ENCODE data around the gene GPR146. TPM values are rescaled to one million over a fixed set of nuclear protein-coding genes. Genes with fewer than 3 reads are reported as not detected.

Gene GPR146
- total RNA-seq, 4 donors from 2014 or later = 13.6 to 27.9 (median 16.3) TPM

GRCh38 chr7:1081336-1081735, 37.0 kb downstream of the GPR146 start:
- no peak for TF ChIP-seq POLR2A (IDR thresholded peaks at IDR 0.05)
- TF ChIP-seq POLR2AphosphoS5 (IDR thresholded peaks at IDR 0.05) = no peak
- no peak for TF ChIP-seq CTCF (IDR thresholded peaks at IDR 0.05)
- TF ChIP-seq EP300 (IDR thresholded peaks at IDR 0.05) = no peak
- Histone ChIP-seq H3K27ac (no peak overlapping the region), H3K4me3 (no peak overlapping the region), H3K27me3 (no peaks in the 10 kb centered on the region), H3K9me3 (no peaks in the 10 kb centered on the region), H3K36me3 (no peaks in the 10 kb centered on the region), H3K4me1 (peaks cover 0 to 46% (median under 1%) of the 10 kb centered on the region in 3 donors)
- 63% methylated on average over 5 of the region's 20 CpGs; no CpG with 5 or more reads in 1 of the 2 donors for WGBS, 2 donors (ENCODE audit: low coverage in 1 of 2)
- ATAC-seq = no peak

- Histone ChIP-seq H3K4me3 (no peak overlapping the region), H3K27me3 (no peaks in the 10 kb centered on the region), H3K27ac (no peak overlapping the region), H3K36me3 (no peaks in the 10 kb centered on the region), H3K4me1 (peaks cover 0 to 46% (median 4%) of the 10 kb centered on the region in 3 donors), H3K9me3 (no peaks in the 10 kb centered on the region)
- WGBS, 2 donors (ENCODE audit: low coverage in 1 of 2) = 29% methylated on average over 9 of the region's 31 CpGs; no CpG with 5 or more reads in 1 of the 2 donors
- no peak for TF ChIP-seq POLR2AphosphoS5 (IDR thresholded peaks at IDR 0.05)
- no peak for TF ChIP-seq CTCF (IDR thresholded peaks at IDR 0.05)
- TF ChIP-seq POLR2A (IDR thresholded peaks at IDR 0.05) = no peak
- no peak for TF ChIP-seq EP300 (IDR thresholded peaks at IDR 0.05)
- no peak for ATAC-seq
Measured at GRCh38 chr7:1081931-1082401, 37.6 kb downstream of the GPR146 start.

GRCh38 chr7:1083729-1084657, 39.6 kb downstream of the GPR146 start:
- no peaks in the 10 kb centered on the region for H3K9me3 ChIP-seq
- no peak overlapping the region for H3K27ac ChIP-seq
- no peaks in the 10 kb centered on the region for H3K27me3 ChIP-seq
- 77 to 89% methylated on average over 5 to 7 of the region's 45 CpGs for WGBS, 2 donors (ENCODE audit: low coverage in 1 of 2)
- H3K4me3 ChIP-seq = no peak overlapping the region
- H3K4me1 ChIP-seq = peaks cover 0 to 62% (median 23%) of the 10 kb centered on the region in 3 donors
- ATAC-seq = no peak
- H3K36me3 ChIP-seq = no peaks in the 10 kb centered on the region
- TF ChIP-seq EP300 (IDR thresholded peaks at IDR 0.05) = no peak
- no peak for TF ChIP-seq POLR2A (IDR thresholded peaks at IDR 0.05)
- no peak for TF ChIP-seq POLR2AphosphoS5 (IDR thresholded peaks at IDR 0.05)
- TF ChIP-seq CTCF (IDR thresholded peaks at IDR 0.05) = no peak

- peaks cover 0 to 67% (median 23%) of the 10 kb centered on the region in 3 donors for H3K4me1 ChIP-seq
- H3K27ac ChIP-seq = no peak overlapping the region
- 91% methylated on average over 4 of the region's 10 CpGs; no CpG with 5 or more reads in 1 of the 2 donors for WGBS, 2 donors (ENCODE audit: low coverage in 1 of 2)
Measured at GRCh38 chr7:1085266-1085665, 40.9 kb downstream of the GPR146 start.

More at GRCh38 chr7:1085266-1085665, 40.9 kb downstream of the GPR146 start:
- no peak for ATAC-seq
- no peak for TF ChIP-seq EP300 (IDR thresholded peaks at IDR 0.05)
- no peak for TF ChIP-seq POLR2A (IDR thresholded peaks at IDR 0.05)
- no peak for TF ChIP-seq CTCF (IDR thresholded peaks at IDR 0.05)
- no peak for TF ChIP-seq POLR2AphosphoS5 (IDR thresholded peaks at IDR 0.05)
- Histone ChIP-seq H3K36me3 (no peaks in the 10 kb centered on the region), H3K9me3 (no peaks in the 10 kb centered on the region), H3K27me3 (no peaks in the 10 kb centered on the region), H3K4me3 (no peak overlapping the region)
